ENCODE results near the gene TTC9B.

Gene TTC9B

DNA sequence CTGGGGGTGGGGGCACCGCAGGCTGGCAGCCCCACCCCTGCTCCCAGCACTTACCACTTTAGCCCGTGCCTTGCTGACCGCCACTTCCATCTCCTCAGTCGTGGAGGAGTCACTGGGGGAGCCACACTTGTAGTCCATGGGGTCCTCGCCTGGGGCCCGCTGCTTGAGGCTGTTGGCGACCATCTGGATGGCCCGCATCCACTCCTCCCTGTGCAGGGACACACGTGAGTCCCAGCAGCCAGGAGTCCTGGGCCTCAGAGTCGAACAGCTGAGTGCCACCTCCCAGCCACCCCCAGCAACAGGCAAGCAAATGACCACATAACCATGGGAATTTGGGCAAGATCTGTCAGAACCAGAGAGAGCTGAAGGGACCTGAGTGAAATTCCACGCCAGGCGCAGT, 24.3 kb upstream of the TTC9B start:
- H3K27me3 ChIP-seq (replicated peaks; ENCODE audit: control insufficient read depth, insufficient read depth, low read length), result no peaks in the 10 kb centered on the region
- DNase-seq (ENCODE audit: extremely low read depth, insufficient read length), result no peak

DNA sequence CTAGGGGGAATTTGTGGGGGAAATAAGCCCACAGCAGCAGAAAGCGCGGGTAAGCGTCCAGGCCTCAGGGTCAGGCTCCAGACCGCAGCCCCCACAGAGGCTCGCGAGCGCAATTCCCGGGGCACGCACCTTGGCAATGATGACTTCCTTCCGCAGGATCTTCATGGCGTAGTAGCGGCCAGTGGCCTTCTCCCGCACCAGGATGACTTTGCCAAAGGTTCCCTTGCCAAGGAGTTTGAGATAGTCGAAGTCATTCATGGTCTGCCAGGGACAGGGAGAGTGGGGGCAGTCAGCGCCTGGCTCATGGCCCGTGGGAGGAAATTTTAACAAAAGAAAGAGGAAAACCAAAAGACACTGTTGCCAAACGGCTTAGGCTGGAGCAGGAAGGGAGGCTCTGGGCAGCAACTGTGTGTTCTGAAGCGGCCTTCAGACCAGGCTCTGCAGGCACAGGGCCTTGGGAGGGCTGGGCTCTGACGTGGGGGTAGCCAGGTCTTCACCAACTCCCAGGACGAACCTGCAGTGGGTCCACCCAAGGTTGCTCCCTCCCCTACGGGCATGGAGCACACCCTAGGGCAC, 23.7 kb upstream of the TTC9B start:
- DNase-seq (ENCODE audit: extremely low read depth, insufficient read length), result no peak
- Histone ChIP-seq H3K27me3 (replicated peaks; ENCODE audit: control insufficient read depth, insufficient read depth, low read length) (no peaks in the 10 kb centered on the region), H3K36me3 (ENCODE audit: control insufficient read depth, insufficient read depth, low read length) (peaks cover 19% of the 10 kb centered on the region), H3K4me3 (replicated peaks; ENCODE audit: low read depth, low read length) (no peak overlapping the region)
- TF ChIP-seq, protein P1, sequence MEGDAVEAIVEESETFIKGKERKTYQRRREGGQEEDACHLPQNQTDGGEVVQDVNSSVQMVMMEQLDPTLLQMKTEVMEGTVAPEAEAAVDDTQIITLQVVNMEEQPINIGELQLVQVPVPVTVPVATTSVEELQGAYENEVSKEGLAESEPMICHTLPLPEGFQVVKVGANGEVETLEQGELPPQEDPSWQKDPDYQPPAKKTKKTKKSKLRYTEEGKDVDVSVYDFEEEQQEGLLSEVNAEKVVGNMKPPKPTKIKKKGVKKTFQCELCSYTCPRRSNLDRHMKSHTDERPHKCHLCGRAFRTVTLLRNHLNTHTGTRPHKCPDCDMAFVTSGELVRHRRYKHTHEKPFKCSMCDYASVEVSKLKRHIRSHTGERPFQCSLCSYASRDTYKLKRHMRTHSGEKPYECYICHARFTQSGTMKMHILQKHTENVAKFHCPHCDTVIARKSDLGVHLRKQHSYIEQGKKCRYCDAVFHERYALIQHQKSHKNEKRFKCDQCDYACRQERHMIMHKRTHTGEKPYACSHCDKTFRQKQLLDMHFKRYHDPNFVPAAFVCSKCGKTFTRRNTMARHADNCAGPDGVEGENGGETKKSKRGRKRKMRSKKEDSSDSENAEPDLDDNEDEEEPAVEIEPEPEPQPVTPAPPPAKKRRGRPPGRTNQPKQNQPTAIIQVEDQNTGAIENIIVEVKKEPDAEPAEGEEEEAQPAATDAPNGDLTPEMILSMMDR (IDR thresholded peaks at IDR 0.05; ENCODE audit: insufficient read depth, low read length, poor library complexity, severe bottlenecking), result no peak

More for the DNA sequence above, 24.3 kb upstream of the TTC9B start:
- H3K36me3 ChIP-seq (ENCODE audit: control insufficient read depth, insufficient read depth, low read length), result peaks cover 19% of the 10 kb centered on the region
- TF ChIP-seq, protein P1 (IDR thresholded peaks at IDR 0.05; ENCODE audit: insufficient read depth, low read length, poor library complexity, severe bottlenecking), result no peak
- no peak overlapping the region for H3K4me3 ChIP-seq (replicated peaks; ENCODE audit: low read depth, low read length)

DNA sequence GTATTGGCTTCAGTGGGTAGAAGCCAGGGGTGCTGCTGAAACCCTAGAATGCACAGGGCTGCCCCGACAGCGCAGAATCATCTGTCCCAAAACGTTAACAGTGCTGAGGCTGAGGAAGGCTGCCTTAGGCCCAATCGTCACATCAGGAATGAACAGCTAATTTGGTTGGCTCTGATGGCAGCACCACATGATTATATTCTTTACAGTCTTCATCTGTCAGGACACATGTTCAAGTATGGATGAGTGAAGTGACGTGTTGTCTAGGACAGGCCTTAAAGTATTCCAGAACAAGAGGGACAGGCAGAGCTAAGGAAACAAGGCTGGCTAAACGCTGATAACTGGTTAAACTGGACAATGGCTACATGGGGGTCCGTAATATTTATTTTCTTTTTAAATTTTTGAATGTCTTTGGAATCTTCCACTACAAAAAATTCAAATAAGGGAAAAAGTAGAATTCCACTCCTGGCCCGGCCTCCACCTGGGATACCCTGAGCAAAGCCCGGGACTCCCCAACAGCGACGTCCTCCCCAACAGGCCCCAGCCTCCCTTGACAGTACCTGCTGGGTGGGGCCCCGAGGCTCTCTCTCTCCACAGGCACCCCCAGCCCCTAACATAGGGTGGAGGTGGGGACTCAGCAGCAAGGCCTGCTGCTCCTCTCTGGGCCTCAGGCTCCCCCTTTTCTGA, 23.1 kb upstream of the TTC9B start:
- no peaks in the 10 kb centered on the region for H3K27me3 ChIP-seq (replicated peaks; ENCODE audit: control insufficient read depth, insufficient read depth, low read length)
- TF ChIP-seq, protein P1 (IDR thresholded peaks at IDR 0.05; ENCODE audit: insufficient read depth, low read length, poor library complexity, severe bottlenecking), result no peak
- H3K36me3 ChIP-seq (ENCODE audit: control insufficient read depth, insufficient read depth, low read length), result peaks cover 23% of the 10 kb centered on the region
- no peak for DNase-seq (ENCODE audit: extremely low read depth, insufficient read length)
- H3K4me3 ChIP-seq (replicated peaks; ENCODE audit: low read depth, low read length), result no peak overlapping the region

DNA sequence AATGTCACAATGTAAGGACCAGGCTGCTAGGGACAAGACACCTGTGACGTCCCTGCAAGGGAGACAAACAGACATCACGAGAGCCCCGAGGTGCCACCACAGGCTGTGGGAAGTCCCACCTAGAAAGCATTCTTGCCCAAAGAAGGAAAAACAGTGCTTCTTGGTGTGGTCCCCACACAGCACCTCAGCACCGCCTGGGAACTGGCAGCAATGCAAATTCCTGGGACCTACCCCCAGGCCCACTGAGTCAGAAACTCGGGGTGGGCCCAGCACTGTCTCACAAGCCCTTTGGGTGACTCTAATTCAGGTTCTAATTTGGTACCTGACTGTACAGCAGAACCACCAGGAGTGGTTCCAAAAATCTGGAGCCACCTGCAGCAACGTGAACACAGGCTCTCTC, 22.1 kb upstream of the TTC9B start:
- H3K36me3 ChIP-seq (ENCODE audit: control insufficient read depth, insufficient read depth, low read length), result peaks cover 31% of the 10 kb centered on the region
- no peak for DNase-seq (ENCODE audit: extremely low read depth, insufficient read length)
- TF ChIP-seq, protein P1 (IDR thresholded peaks at IDR 0.05; ENCODE audit: insufficient read depth, low read length, poor library complexity, severe bottlenecking), result no peak
- H3K27me3 ChIP-seq (replicated peaks; ENCODE audit: control insufficient read depth, insufficient read depth, low read length), result no peaks in the 10 kb centered on the region
- H3K4me3 ChIP-seq (replicated peaks; ENCODE audit: low read depth, low read length), result no peak overlapping the region

DNA sequence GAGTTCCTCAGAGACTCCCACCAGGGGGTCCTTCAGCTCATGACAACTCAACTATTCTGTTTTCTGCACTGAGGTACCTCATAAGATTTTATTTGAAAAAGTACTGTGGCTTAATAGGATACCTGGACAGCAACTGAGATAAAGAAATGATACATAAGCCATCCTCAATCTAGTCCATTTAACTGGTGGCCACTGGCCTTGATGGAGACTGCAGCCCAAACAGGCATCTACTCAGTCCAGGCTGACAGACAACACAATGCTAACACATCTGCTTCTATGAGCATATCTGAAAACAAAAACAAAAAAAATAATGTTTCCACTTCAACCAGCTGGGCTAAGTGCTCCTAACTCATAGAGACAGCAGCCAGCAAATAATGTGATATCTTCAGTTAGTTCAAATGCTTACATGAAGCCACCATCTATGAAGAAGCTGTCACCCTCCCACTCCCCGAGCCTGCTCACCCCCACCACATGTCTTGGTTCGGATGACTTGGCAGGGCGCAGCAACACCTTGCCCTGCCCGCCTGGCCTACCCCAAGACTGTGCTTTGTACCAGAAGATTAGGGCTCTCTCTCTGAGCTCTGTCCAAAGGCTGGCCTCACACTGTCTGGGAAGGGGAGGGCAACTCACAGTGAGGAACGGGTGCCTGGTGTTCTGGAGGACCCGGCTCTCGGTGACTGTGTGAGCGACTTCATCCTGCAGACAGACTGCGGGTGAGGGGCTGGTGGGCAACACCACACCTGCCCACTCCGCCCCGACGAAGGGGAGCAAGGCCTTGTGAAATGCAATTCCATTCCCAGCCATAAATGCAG, 21.4 kb upstream of the TTC9B start:
- DNase-seq (ENCODE audit: extremely low read depth, insufficient read length), result no peak
- Histone ChIP-seq H3K27me3 (replicated peaks; ENCODE audit: control insufficient read depth, insufficient read depth, low read length) (no peaks in the 10 kb centered on the region), H3K36me3 (ENCODE audit: control insufficient read depth, insufficient read depth, low read length) (peaks cover 36% of the 10 kb centered on the region), H3K4me3 (replicated peaks; ENCODE audit: low read depth, low read length) (no peak overlapping the region)
- TF ChIP-seq, protein P1 (IDR thresholded peaks at IDR 0.05; ENCODE audit: insufficient read depth, low read length, poor library complexity, severe bottlenecking), result no peak

Measured in GM06990 (cell line).